Measurements from ENCODE around the gene ERLEC1.

The ERLEC1 gene

GRCh38 chr2:53867773-53868172, 80.9 kb downstream of the ERLEC1 start:
- no peak for ATAC-seq
- TF ChIP-seq TOX (CRISPR knock-in tag; IDR thresholded peaks at IDR 0.05; ENCODE audit: borderline replicate concordance) (no peak), RARB (CRISPR knock-in tag; IDR thresholded peaks at IDR 0.05) (no peak), ZFP3 (CRISPR knock-in tag; IDR thresholded peaks at IDR 0.05) (no peak), ARNTL (CRISPR knock-in tag; IDR thresholded peaks at IDR 0.05; ENCODE audit: borderline replicate concordance, low read depth) (no peak)
- TF ChIP-seq, protein P1, sequence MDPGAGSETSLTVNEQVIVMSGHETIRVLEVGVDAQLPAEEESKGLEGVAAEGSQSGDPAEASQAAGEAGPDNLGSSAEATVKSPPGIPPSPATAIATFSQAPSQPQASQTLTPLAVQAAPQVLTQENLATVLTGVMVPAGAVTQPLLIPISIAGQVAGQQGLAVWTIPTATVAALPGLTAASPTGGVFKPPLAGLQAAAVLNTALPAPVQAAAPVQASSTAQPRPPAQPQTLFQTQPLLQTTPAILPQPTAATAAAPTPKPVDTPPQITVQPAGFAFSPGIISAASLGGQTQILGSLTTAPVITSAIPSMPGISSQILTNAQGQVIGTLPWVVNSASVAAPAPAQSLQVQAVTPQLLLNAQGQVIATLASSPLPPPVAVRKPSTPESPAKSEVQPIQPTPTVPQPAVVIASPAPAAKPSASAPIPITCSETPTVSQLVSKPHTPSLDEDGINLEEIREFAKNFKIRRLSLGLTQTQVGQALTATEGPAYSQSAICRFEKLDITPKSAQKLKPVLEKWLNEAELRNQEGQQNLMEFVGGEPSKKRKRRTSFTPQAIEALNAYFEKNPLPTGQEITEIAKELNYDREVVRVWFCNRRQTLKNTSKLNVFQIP (CRISPR knock-in tag; IDR thresholded peaks at IDR 0.05; ENCODE audit: borderline replicate concordance, low read depth): no peak
